Tibial nerve (tissue), 4 donors: ENCODE data around the gene NCK1.

Source experiments
- CTCF ChIP-seq, 5 experiments: fragments of 200-600 bp in 3 of 5; fragments of 450-650 bp in 2 of 5; sonication (generic) in 3 of 5; IDR thresholded peaks; one replicate each; pipeline ENCODE4 v1.5.1; 2016 to 2019; ENCODE audit warnings: antibody characterized with exemption in 5 of 5, mild to moderate bottlenecking in 3 of 5, moderate library complexity in 2 of 5
- EP300 ChIP-seq, 2 donors: sonication (generic); formaldehyde crosslinking; IDR thresholded peaks; one replicate each; pipeline ENCODE4 v1.6.1; 2017; ENCODE audit warnings: antibody characterized with exemption in 2 of 2, mild to moderate bottlenecking in 1 of 2
- POLR2A ChIP-seq, 2 donors: fragments of 450-650 bp; IDR thresholded peaks; one replicate each; pipeline ENCODE4 v1.6.1; 2017; ENCODE audit warnings: antibody characterized with exemption in 2 of 2, mild to moderate bottlenecking in 2 of 2, moderate library complexity in 2 of 2

- no peak for TF ChIP-seq CTCF (IDR thresholded peaks at IDR 0.05)
- TF ChIP-seq POLR2A (IDR thresholded peaks at IDR 0.05) = no peak
- TF ChIP-seq EP300 (IDR thresholded peaks at IDR 0.05) = no peak
Measured at GRCh38 chr3:136946978-136947377, 85.0 kb downstream of the NCK1 start.
